Measurements from ENCODE around the gene PRKN. TPM values are rescaled to one million over a fixed set of nuclear protein-coding genes. Genes with fewer than 3 reads are reported as not detected.

PRKN gene
- total and polyA plus RNA-seq, 9 of the 15 experiments (the other 6 are each of a cell fraction or from before 2014, with no cell fraction given), result 0.03 to 0.96 (median 0.15) TPM; not detected in 2

DNA sequence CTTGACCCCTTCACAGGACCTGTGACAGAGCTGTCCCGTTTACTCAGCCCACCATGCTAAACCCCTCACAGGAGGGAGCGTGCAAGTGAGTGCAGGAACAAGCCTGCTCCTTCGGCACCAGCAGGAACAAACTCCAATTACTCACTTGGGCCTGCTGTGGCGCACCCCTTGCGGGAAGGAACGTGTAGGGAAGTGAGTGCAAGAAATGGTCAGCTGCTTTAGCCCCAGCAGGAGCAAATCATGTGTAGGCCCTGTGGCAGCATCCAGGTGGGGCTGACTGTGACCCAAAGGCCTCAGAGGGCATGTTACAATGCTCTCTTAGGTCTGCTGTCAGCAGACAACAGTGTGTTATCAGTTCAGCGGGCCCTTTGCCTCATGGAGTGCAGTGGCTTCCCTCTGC, 574.4 kb downstream of the PRKN start:
- no peak overlapping the region for H3K27ac ChIP-seq (ENCODE audit: extremely low read depth, low read depth, low read length)
- BruUV-seq (replicated peaks), result no TSS peak
- FAIRE-seq, result no peak
- H3K36me3 ChIP-seq (ENCODE audit: control insufficient read depth, insufficient read depth, low read length), result no peaks in the 10 kb centered on the region
- ATAC-seq, result no peak
- no peak for DNase-seq (ENCODE audit: extremely low read depth in 1 of 4, low spot score in 3 of 4)
- CTCF ChIA-PET (ENCODE audit: low intra/inter-chr PET ratio), result no interaction called here
- TF ChIP-seq SREBF2 (CRISPR knock-in tag; IDR thresholded peaks at IDR 0.05), result no peak
- no peak for TF ChIP-seq NCOA1 (IDR thresholded peaks at IDR 0.05; ENCODE audit: low read depth)
- TF ChIP-seq, protein P1, sequence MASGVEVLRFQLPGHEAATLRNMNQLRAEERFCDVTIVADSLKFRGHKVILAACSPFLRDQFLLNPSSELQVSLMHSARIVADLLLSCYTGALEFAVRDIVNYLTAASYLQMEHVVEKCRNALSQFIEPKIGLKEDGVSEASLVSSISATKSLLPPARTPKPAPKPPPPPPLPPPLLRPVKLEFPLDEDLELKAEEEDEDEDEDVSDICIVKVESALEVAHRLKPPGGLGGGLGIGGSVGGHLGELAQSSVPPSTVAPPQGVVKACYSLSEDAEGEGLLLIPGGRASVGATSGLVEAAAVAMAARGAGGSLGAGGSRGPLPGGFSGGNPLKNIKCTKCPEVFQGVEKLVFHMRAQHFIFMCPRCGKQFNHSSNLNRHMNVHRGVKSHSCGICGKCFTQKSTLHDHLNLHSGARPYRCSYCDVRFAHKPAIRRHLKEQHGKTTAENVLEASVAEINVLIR (CRISPR knock-in tag; IDR thresholded peaks at IDR 0.05), result no peak
- no peak for TF ChIP-seq HMG20B (CRISPR knock-in tag; IDR thresholded peaks at IDR 0.05)
- 0% methylated on average over 7 of the region's 7 CpGs for WGBS (ENCODE audit: insufficient coverage, low coverage, missing lambda C conversion rate)
- no peak overlapping the region for H3K4me2 ChIP-seq (ENCODE audit: insufficient read depth, low read length)
- no peaks in the 10 kb centered on the region for H3K27me3 ChIP-seq (ENCODE audit: control insufficient read depth in 2 of 2, insufficient read depth in 2 of 2, low read length in 2 of 2)
- no peaks in the 10 kb centered on the region for H3K4me1 ChIP-seq (replicated peaks in 1 of 2; ENCODE audit: control insufficient read depth in 2 of 2, insufficient read depth in 2 of 2, low read length in 2 of 2)
- in situ Hi-C loops (cut with MboI), result no loop called here
- no peak overlapping the region for H3K4me3 ChIP-seq
- no peaks in the 10 kb centered on the region for H3K79me2 ChIP-seq (ENCODE audit: control insufficient read depth, insufficient read depth, low read length)
- no peaks in the 10 kb centered on the region for H3K9me1 ChIP-seq (ENCODE audit: control insufficient read depth, insufficient read depth, low read length)
- H2AFZ ChIP-seq (ENCODE audit: low read depth, low read length), result no peak overlapping the region
- H4K20me1 ChIP-seq (replicated peaks; ENCODE audit: control insufficient read depth, insufficient read depth, low read length), result no peaks in the 10 kb centered on the region
- POLR2A ChIA-PET, result no interaction called here
- H3K9me3 ChIP-seq (replicated peaks; ENCODE audit: control insufficient read depth, insufficient read depth, low read depth, low read length), result 0 out of 2 replicates have a peak, but pooled peaks cover 3% of the 10 kb centered on the region
- intact Hi-C loops (cut with micrococcal nuclease), result no loop called here
- no peak overlapping the region for H3K9ac ChIP-seq (ENCODE audit: insufficient read depth in 1 of 2, low read depth in 2 of 2, low read length in 2 of 2)

DNA sequence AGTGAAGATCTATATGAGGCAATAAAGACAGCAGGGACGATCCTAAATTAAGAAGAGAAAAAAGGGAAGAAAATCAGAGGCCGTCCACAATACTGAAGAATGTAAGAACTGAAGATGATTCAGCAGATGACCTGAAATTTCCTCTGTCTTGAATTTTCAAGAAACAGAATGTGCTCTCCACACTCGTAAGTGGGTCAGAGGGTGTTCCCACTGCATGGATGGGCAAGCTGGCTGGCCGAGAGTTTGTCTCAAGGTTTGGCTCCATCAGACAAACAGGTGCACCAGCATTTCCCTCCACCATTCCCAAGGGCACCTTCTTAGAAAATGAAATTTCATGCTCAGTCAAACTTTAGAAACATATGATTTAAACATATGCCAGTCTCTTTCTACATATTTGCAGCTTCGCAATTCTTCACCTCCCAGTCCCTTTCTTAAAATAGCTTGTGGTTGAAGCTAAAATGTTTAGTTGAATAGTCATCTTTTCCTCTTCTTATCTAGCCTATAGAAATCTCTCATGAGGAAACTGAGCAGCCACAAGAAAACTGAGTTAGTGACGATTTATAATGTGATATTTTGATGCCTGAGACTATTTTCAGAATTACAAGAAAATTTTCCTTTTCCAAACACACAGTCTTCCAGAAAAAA, 576.4 kb downstream of the PRKN start:
- no peak overlapping the region for H3K4me3 ChIP-seq
- POLR2A ChIA-PET, result no interaction called here
- CTCF ChIA-PET (ENCODE audit: low intra/inter-chr PET ratio), result no interaction called here
- H3K27ac ChIP-seq (ENCODE audit: extremely low read depth, low read depth, low read length), result no peak overlapping the region
- 1% methylated on average over 6 of the region's 6 CpGs for WGBS (ENCODE audit: insufficient coverage, low coverage, missing lambda C conversion rate)
- H3K36me3 ChIP-seq (ENCODE audit: control insufficient read depth, insufficient read depth, low read length), result no peaks in the 10 kb centered on the region
- DNase-seq (ENCODE audit: extremely low read depth in 1 of 4, low spot score in 3 of 4) (no peak), ATAC-seq (no peak), FAIRE-seq (no peak)
- in situ Hi-C loops (cut with MboI) (no loop called here), intact Hi-C loops (cut with micrococcal nuclease) (no loop called here)
- BruUV-seq (replicated peaks), result no TSS peak
- no peaks in the 10 kb centered on the region for H3K79me2 ChIP-seq (ENCODE audit: control insufficient read depth, insufficient read depth, low read length)
- H2AFZ ChIP-seq (ENCODE audit: low read depth, low read length), result no peak overlapping the region
- no peaks in the 10 kb centered on the region for H4K20me1 ChIP-seq (replicated peaks; ENCODE audit: control insufficient read depth, insufficient read depth, low read length)
- no peak for TF ChIP-seq ZNF699 (CRISPR knock-in tag; IDR thresholded peaks at IDR 0.05; ENCODE audit: insufficient replicate concordance)
- TF ChIP-seq POLR3A (IDR thresholded peaks at IDR 0.05; ENCODE audit: borderline replicate concordance, extremely low read depth, insufficient read depth, insufficient read length), result no peak
- no peaks in the 10 kb centered on the region for H3K27me3 ChIP-seq (ENCODE audit: control insufficient read depth in 2 of 2, insufficient read depth in 2 of 2, low read length in 2 of 2)
- no peaks in the 10 kb centered on the region for H3K9me1 ChIP-seq (ENCODE audit: control insufficient read depth, insufficient read depth, low read length)
- H3K9ac ChIP-seq (ENCODE audit: insufficient read depth in 1 of 2, low read depth in 2 of 2, low read length in 2 of 2), result no peak overlapping the region
- no peaks in the 10 kb centered on the region for H3K4me1 ChIP-seq (replicated peaks in 1 of 2; ENCODE audit: control insufficient read depth in 2 of 2, insufficient read depth in 2 of 2, low read length in 2 of 2)
- H3K4me2 ChIP-seq (ENCODE audit: insufficient read depth, low read length), result no peak overlapping the region
- no peaks in the 10 kb centered on the region for H3K9me3 ChIP-seq (replicated peaks; ENCODE audit: control insufficient read depth, insufficient read depth, low read depth, low read length)
